Measurements from ENCODE around the gene NDRG2. TPM values are rescaled to one million over a fixed set of nuclear protein-coding genes. Genes with fewer than 3 reads are reported as not detected.
A peak's percentile ranks its signal among the peaks of the same experiment; 100 is the strongest.
"Not testable (repeated sequence)": the region's sequence is repeated elsewhere in the genome, so short reads cannot be mapped to it uniquely, and the experiment has no call there.

The NDRG2 gene
- total RNA-seq, 4 donors from 2014 or later: 169 to 444 (median 218) TPM

GRCh38 chr14:21017528-21018245 lies 7.2 kb downstream of the NDRG2 start:
- DNase-seq (ENCODE audit: low spot score): no peak
- no peak for ATAC-seq (ENCODE audit: low FRiP score)
- TF ChIP-seq CTCF (IDR thresholded peaks at IDR 0.05): no peak

GRCh38 chr14:21016413-21017190 lies 8.3 kb downstream of the NDRG2 start:
- DNase-seq (ENCODE audit: low spot score): no peak
- no peak for TF ChIP-seq CTCF (IDR thresholded peaks at IDR 0.05)
- no peak for ATAC-seq (ENCODE audit: low FRiP score)

GRCh38 chr14:21015312-21015711 lies 9.5 kb downstream of the NDRG2 start:
- ATAC-seq (ENCODE audit: low FRiP score) (no peak), DNase-seq (ENCODE audit: low spot score) (no peak)
- TF ChIP-seq CTCF (IDR thresholded peaks at IDR 0.05): no peak

- TF ChIP-seq CTCF (IDR thresholded peaks at IDR 0.05): peak in 2 of 3 donors; percentile 70 to 83
- peak; percentile 90 for DNase-seq (ENCODE audit: low spot score)
- ATAC-seq (ENCODE audit: low FRiP score): peak; percentile 73
Observed at GRCh38 chr14:21014761-21015190, 10.1 kb downstream of the NDRG2 start.

- ATAC-seq (ENCODE audit: low FRiP score) (no peak), DNase-seq (ENCODE audit: low spot score) (no peak)
- no peak for TF ChIP-seq CTCF (IDR thresholded peaks at IDR 0.05)
Observed at GRCh38 chr14:21011136-21011535, 13.7 kb downstream of the NDRG2 start.

- not testable (repeated sequence) for ATAC-seq (ENCODE audit: low FRiP score); DNase-seq (ENCODE audit: low spot score)
Observed at GRCh38 chr14:21009721-21010120, 15.1 kb downstream of the NDRG2 start.

- TF ChIP-seq CTCF (IDR thresholded peaks at IDR 0.05): no peak
- ATAC-seq (ENCODE audit: low FRiP score) (no peak), DNase-seq (ENCODE audit: low spot score) (no peak)
Observed at GRCh38 chr14:21003788-21004346, 21.0 kb downstream of the NDRG2 start.

Data from omental fat pad (tissue), 4 donors.